K562 (cell line): ENCODE results near the gene GPR162. TPM values are rescaled to one million over a fixed set of nuclear protein-coding genes. Genes with fewer than 3 reads are reported as not detected.

Experiments
- BRCA1 ChIP-seq, 2 experiments: fragments of 450-650 bp in 1 of 2; sonication (generic) in 1 of 2; formaldehyde crosslinking in 1 of 2; IDR thresholded peaks; 2 replicates each; pipeline versions ENCODE4 v1.5.0 to v1.6.1; 2017 to 2020; ENCODE audit warnings: mild to moderate bottlenecking in 1 of 2, missing genetic modification reagents in 1 of 2
- JUN ChIP-seq, 2 experiments: sonication (generic) in 1 of 2; formaldehyde crosslinking in 1 of 2; IDR thresholded peaks; 2 replicates each; pipeline versions ENCODE4 v1.6.1 to v1.8.0; 2012 to 2022; ENCODE audit warnings: borderline replicate concordance in 2 of 2, mild to moderate bottlenecking in 2 of 2, improper control_type of control experiment in 1 of 2, low read depth in 1 of 2, low read length in 1 of 2, missing genetic modification reagents in 1 of 2
- NUFIP1 ChIP-seq: fragments of 450-650 bp; IDR thresholded peaks from 2 replicates; pipeline ENCODE4 v1.6.1; 2018; ENCODE audit not compliant: partially characterized antibody
- TCFL5 ChIP-seq: fragments of 250-450 bp; sonication (Bioruptor Pico); conservative IDR thresholded peaks from 2 replicates; pipeline ENCODE4 v1.6.1; 2021; ENCODE audit warnings: mild to moderate bottlenecking, moderate library complexity, matching md5 sums
- ZNF212 ChIP-seq: fragments of 450-650 bp; formaldehyde crosslinking; IDR thresholded peaks from 2 replicates; pipeline ENCODE4 v1.4.0; 2020; ENCODE audit warnings: mild to moderate bottlenecking
- ZNF23 ChIP-seq: fragments of 250-450 bp; sonication (Bioruptor Pico); IDR thresholded peaks from 2 replicates; pipeline ENCODE4 v1.4.0; 2020; ENCODE audit warnings: mild to moderate bottlenecking
- ZNF274 ChIP-seq: IDR thresholded peaks from 2 replicates; pipeline ENCODE4 v1.6.1; 2011; ENCODE audit warnings: low read depth, mild to moderate bottlenecking, low read length, moderate library complexity, borderline replicate concordance
- ZNF354B ChIP-seq: fragments of 250-450 bp; sonication (Bioruptor Pico); IDR thresholded peaks from 2 replicates; pipeline ENCODE4 v1.4.0; 2020
- polyA plus RNA-seq, 8 experiments: library from polyadenylated mRNA; depleted of rRNA in 4 of 8; stranded (reverse) in 5 of 8; unstranded in 3 of 8; fragments of >200 nt; fragmentation: Nextera tagmentation in 2 of 8; fragmentation: Illumina TruSeq in 1 of 8; extraction: Ambion mirVana in 2 of 8; extraction: Trizol in 1 of 8; gene quantifications; 2 replicates each; pipeline versions ENCODE4 v1.2.1 to v1.2.3, GENCODE V29; 2011 to 2014; ENCODE audit warnings: inconsistent platforms in 1 of 8, missing spikeins in 1 of 8
- total RNA-seq, 7 experiments: library from RNA; depleted of rRNA in 6 of 7; stranded (reverse); fragments of >200 nt in 6 of 7; fragmentation: Illumina TruSeq in 2 of 7; extraction: Trizol in 2 of 7; gene quantifications; 2 replicates each; pipeline versions ENCODE4 v1.2.1 to v1.2.3, GENCODE V29; 2011 to 2021; ENCODE audit warnings: low replicate concordance in 1 of 7
- TF ChIP-seq, protein P1 (sequence below): sonication (generic); formaldehyde crosslinking; IDR thresholded peaks from 2 replicates; pipeline ENCODE4 v1.8.0; 2023; ENCODE audit warnings: missing genetic modification reagents, mild to moderate bottlenecking, borderline replicate concordance
- TF ChIP-seq, protein P2 (sequence below): fragments of 250-450 bp; sonication (Bioruptor Pico); IDR thresholded peaks from 2 replicates; pipeline ENCODE4 v1.5.1; 2021; ENCODE audit warnings: mild to moderate bottlenecking
- TF ChIP-seq, protein P3 (sequence below): fragments of 250-450 bp; sonication (Bioruptor Pico); IDR thresholded peaks from 2 replicates; pipeline ENCODE4 v1.8.0; 2021; ENCODE audit warnings: borderline replicate concordance, mild to moderate bottlenecking, moderate library complexity; ENCODE audit not compliant: poor library complexity, severe bottlenecking
- TF ChIP-seq, protein P4 (sequence below): sonication (generic); formaldehyde crosslinking; IDR thresholded peaks from 2 replicates; pipeline ENCODE4 v1.8.1; 2022; ENCODE audit warnings: missing genetic modification reagents
- TF ChIP-seq, protein P5 (sequence below): IDR thresholded peaks from 2 replicates; pipeline ENCODE4 v1.6.1; 2012; ENCODE audit warnings: low read depth, low read length, improper control_type of control experiment, borderline replicate concordance

The GPR162 gene
- total and polyA plus RNA-seq, 9 of the 15 experiments (the other 6 are each of a cell fraction or from before 2014, with no cell fraction given) = 0.65 to 1.8 (median 1.1) TPM; not detected in 2

DNA sequence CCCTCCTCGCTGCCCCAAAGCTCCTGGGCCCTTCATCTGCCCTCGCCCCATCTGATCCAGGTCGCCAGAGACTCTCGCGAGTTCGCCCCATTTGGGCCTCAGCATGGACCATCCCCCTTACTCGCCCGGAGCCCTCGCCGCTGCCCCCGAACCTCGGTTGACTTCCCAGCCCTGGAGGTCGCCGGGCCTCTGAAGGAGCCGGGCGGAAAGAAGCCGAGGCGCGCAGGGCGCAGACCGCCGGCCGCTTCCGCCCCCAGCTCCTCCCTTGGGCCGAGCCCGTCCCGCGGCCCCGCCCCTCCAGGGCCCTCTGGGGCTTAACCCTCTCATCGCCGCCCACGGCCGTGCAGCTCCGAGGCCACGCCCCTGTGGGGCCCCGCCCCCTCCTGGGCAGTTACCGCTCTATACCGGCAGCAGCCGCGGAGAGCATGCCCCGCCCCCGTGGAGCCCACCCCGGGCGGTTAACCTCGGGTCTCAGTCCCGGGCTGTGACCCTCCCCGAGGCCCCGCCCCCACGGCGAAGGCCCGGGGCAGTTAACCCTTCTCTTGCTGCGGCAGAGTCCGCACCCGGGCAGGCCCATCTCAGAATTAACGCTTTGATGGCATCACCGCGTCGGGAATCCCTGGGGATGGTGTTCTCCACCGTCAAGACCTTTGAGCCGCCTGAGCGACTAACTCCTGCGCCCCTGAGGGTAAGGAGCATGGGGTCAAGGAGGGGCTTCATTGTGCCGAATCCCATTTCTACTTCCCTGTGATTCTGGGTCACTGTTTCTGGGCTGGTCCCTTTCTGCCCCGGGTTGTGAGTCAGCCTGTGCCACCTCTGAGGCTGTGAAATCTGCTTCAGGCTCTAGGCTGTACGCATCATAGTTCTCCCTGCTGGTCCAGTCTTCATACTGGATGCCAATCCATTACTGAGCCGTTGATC is 51.7 kb downstream of the GPR162 start, which contains the start of gene SPSB2 (continued):
- TF ChIP-seq ZNF23 (CRISPR knock-in tag) (no peak), JUN (IDR thresholded peaks at IDR 0.05; ENCODE audit: borderline replicate concordance, low read depth, low read length) (no peak), JUN (CRISPR knock-in tag; IDR thresholded peaks at IDR 0.05; ENCODE audit: borderline replicate concordance) (no peak), ZNF354B (CRISPR knock-in tag) (no peak), NUFIP1 (no peak), ZNF274 (no peak), ZNF212 (no peak), BRCA1 (IDR thresholded peaks at IDR 0.05) (no peak), BRCA1 (CRISPR knock-in tag; IDR thresholded peaks at IDR 0.05) (no peak), TCFL5 (CRISPR knock-in tag) (no peak)
- TF ChIP-seq, protein P1, sequence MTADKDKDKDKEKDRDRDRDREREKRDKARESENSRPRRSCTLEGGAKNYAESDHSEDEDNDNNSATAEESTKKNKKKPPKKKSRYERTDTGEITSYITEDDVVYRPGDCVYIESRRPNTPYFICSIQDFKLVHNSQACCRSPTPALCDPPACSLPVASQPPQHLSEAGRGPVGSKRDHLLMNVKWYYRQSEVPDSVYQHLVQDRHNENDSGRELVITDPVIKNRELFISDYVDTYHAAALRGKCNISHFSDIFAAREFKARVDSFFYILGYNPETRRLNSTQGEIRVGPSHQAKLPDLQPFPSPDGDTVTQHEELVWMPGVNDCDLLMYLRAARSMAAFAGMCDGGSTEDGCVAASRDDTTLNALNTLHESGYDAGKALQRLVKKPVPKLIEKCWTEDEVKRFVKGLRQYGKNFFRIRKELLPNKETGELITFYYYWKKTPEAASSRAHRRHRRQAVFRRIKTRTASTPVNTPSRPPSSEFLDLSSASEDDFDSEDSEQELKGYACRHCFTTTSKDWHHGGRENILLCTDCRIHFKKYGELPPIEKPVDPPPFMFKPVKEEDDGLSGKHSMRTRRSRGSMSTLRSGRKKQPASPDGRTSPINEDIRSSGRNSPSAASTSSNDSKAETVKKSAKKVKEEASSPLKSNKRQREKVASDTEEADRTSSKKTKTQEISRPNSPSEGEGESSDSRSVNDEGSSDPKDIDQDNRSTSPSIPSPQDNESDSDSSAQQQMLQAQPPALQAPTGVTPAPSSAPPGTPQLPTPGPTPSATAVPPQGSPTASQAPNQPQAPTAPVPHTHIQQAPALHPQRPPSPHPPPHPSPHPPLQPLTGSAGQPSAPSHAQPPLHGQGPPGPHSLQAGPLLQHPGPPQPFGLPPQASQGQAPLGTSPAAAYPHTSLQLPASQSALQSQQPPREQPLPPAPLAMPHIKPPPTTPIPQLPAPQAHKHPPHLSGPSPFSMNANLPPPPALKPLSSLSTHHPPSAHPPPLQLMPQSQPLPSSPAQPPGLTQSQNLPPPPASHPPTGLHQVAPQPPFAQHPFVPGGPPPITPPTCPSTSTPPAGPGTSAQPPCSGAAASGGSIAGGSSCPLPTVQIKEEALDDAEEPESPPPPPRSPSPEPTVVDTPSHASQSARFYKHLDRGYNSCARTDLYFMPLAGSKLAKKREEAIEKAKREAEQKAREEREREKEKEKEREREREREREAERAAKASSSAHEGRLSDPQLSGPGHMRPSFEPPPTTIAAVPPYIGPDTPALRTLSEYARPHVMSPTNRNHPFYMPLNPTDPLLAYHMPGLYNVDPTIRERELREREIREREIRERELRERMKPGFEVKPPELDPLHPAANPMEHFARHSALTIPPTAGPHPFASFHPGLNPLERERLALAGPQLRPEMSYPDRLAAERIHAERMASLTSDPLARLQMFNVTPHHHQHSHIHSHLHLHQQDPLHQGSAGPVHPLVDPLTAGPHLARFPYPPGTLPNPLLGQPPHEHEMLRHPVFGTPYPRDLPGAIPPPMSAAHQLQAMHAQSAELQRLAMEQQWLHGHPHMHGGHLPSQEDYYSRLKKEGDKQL (CRISPR knock-in tag) = no peak
- TF ChIP-seq, protein P2, sequence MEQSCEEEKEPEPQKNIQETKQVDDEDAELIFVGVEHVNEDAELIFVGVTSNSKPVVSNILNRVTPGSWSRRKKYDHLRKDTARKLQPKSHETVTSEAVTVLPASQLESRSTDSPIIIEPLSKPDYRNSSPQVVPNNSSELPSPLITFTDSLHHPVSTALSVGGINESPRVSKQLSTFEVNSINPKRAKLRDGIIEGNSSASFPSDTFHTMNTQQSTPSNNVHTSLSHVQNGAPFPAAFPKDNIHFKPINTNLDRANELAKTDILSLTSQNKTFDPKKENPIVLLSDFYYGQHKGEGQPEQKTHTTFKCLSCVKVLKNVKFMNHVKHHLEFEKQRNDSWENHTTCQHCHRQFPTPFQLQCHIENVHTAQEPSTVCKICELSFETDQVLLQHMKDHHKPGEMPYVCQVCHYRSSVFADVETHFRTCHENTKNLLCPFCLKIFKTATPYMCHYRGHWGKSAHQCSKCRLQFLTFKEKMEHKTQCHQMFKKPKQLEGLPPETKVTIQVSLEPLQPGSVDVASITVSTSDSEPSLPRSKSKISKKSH (CRISPR knock-in tag) = no peak
- TF ChIP-seq, protein P3, sequence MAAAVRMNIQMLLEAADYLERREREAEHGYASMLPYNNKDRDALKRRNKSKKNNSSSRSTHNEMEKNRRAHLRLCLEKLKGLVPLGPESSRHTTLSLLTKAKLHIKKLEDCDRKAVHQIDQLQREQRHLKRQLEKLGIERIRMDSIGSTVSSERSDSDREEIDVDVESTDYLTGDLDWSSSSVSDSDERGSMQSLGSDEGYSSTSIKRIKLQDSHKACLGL (CRISPR knock-in tag) = no peak
- TF ChIP-seq, protein P4, sequence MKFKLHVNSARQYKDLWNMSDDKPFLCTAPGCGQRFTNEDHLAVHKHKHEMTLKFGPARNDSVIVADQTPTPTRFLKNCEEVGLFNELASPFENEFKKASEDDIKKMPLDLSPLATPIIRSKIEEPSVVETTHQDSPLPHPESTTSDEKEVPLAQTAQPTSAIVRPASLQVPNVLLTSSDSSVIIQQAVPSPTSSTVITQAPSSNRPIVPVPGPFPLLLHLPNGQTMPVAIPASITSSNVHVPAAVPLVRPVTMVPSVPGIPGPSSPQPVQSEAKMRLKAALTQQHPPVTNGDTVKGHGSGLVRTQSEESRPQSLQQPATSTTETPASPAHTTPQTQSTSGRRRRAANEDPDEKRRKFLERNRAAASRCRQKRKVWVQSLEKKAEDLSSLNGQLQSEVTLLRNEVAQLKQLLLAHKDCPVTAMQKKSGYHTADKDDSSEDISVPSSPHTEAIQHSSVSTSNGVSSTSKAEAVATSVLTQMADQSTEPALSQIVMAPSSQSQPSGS (CRISPR knock-in tag) = no peak
- TF ChIP-seq, protein P5, sequence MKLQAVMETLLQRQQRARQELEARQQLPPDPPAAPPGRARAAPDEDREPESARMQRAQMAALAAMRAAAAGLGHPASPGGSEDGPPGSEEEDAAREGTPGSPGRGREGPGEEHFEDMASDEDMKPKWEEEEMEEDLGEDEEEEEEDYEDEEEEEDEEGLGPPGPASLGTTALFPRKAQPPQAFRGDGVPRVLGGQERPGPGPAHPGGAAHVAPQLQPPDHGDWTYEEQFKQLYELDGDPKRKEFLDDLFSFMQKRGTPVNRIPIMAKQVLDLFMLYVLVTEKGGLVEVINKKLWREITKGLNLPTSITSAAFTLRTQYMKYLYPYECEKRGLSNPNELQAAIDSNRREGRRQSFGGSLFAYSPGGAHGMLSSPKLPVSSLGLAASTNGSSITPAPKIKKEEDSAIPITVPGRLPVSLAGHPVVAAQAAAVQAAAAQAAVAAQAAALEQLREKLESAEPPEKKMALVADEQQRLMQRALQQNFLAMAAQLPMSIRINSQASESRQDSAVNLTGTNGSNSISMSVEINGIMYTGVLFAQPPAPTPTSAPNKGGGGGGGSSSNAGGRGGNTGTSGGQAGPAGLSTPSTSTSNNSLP = no peak
